ENCODE measurements around the gene TMEM171. TPM values are rescaled to one million over a fixed set of nuclear protein-coding genes. Genes with fewer than 3 reads are reported as not detected.

TMEM171 gene
- total and polyA plus RNA-seq, 2 experiments from 2014 or later = 1.3 to 2.0 TPM

DNA sequence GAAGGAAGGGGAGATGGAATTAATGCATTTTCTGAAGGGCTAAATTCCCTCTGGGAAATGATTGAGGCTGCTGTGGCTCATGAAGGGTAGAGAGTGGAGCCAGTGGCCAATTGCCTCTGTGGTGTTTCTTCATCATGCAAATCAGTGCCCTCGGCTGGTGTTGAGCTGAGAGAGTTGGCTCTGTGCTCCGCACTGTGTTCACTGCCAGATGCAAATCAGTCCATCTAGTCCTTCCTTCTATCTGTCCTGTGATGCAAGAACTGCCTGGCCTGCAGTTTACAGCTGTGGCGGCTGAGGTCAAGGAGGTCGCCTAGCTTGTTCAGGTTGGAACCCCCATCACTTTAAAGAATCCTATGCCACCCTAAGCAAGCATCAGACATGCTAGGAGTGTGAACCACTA is 6.0 kb downstream of the TMEM171 start:
- WGBS (ENCODE audit: low lambda C conversion rate, missing lambda C conversion rate) = 75% methylated on average over 4 of the region's 4 CpGs
- Histone ChIP-seq H3K4me1 (ENCODE audit: insufficient read depth) (no peaks in the 10 kb centered on the region), H3K27me3 (peaks cover 20% of the 10 kb centered on the region), H3K4me2 (no peak overlapping the region), H3K9me3 (ENCODE audit: low read depth) (no peaks in the 10 kb centered on the region), H3K4me3 (no peak overlapping the region), H3K27ac (no peak overlapping the region), H4K20me1 (ENCODE audit: insufficient read depth, poor library complexity, severe bottlenecking) (no peaks in the 10 kb centered on the region), H3K36me3 (replicated peaks; ENCODE audit: insufficient read depth, low read depth) (no peaks in the 10 kb centered on the region), H2AFZ (no peak overlapping the region), H3K9me2 (replicated peaks; ENCODE audit: insufficient read depth) (no peaks in the 10 kb centered on the region), H3K79me2 (no peaks in the 10 kb centered on the region)
- DNase-seq (ENCODE audit: low spot score) = no peak
- TF ChIP-seq EZH2phosphoT487 (IDR thresholded peaks at IDR 0.05; ENCODE audit: low read depth, severe bottlenecking, unreplicated experiment) = no peak
- no peak for TF ChIP-seq EZH2 (IDR thresholded peaks at IDR 0.05; ENCODE audit: borderline replicate concordance)
- TF ChIP-seq, protein P1, sequence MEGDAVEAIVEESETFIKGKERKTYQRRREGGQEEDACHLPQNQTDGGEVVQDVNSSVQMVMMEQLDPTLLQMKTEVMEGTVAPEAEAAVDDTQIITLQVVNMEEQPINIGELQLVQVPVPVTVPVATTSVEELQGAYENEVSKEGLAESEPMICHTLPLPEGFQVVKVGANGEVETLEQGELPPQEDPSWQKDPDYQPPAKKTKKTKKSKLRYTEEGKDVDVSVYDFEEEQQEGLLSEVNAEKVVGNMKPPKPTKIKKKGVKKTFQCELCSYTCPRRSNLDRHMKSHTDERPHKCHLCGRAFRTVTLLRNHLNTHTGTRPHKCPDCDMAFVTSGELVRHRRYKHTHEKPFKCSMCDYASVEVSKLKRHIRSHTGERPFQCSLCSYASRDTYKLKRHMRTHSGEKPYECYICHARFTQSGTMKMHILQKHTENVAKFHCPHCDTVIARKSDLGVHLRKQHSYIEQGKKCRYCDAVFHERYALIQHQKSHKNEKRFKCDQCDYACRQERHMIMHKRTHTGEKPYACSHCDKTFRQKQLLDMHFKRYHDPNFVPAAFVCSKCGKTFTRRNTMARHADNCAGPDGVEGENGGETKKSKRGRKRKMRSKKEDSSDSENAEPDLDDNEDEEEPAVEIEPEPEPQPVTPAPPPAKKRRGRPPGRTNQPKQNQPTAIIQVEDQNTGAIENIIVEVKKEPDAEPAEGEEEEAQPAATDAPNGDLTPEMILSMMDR (IDR thresholded peaks at IDR 0.05; ENCODE audit: poor library complexity) = no peak

DNA sequence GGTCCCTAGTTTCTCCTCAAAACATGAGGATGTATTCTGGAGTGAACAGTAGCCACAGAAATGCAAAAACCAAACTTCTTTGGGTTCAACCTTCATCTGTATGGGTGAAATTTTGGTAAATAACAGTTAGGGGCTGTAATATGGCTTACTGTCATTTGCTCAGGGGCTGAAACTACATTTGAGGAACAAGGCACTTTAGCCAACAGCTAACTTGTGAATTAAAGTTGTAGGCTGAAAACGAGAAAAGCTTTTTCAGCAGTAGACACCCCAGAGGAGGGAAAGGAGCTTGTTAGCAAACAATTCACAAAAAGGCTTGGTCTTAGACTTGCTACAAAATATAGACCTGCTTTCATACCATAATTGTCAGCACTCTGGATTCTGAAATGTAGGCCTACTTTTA is 6.6 kb downstream of the TMEM171 start:
- Histone ChIP-seq H3K4me2 (no peak overlapping the region), H3K9me2 (replicated peaks; ENCODE audit: insufficient read depth) (no peaks in the 10 kb centered on the region), H3K9me3 (ENCODE audit: low read depth) (no peaks in the 10 kb centered on the region), H3K4me3 (no peak overlapping the region), H4K20me1 (ENCODE audit: insufficient read depth, poor library complexity, severe bottlenecking) (no peaks in the 10 kb centered on the region), H3K36me3 (replicated peaks; ENCODE audit: insufficient read depth, low read depth) (no peaks in the 10 kb centered on the region), H2AFZ (no peak overlapping the region), H3K4me1 (ENCODE audit: insufficient read depth) (no peaks in the 10 kb centered on the region), H3K27me3 (peaks cover 14% of the 10 kb centered on the region), H3K27ac (no peak overlapping the region), H3K79me2 (no peaks in the 10 kb centered on the region)
- no peak for DNase-seq (ENCODE audit: low spot score)
- WGBS (ENCODE audit: low lambda C conversion rate, missing lambda C conversion rate) = 86% methylated on average over 1 of the region's 1 CpG
- TF ChIP-seq EZH2phosphoT487 (IDR thresholded peaks at IDR 0.05; ENCODE audit: low read depth, severe bottlenecking, unreplicated experiment) = no peak
- TF ChIP-seq, protein P1 (IDR thresholded peaks at IDR 0.05; ENCODE audit: poor library complexity) = no peak
- TF ChIP-seq EZH2 (IDR thresholded peaks at IDR 0.05; ENCODE audit: borderline replicate concordance) = no peak

DNA sequence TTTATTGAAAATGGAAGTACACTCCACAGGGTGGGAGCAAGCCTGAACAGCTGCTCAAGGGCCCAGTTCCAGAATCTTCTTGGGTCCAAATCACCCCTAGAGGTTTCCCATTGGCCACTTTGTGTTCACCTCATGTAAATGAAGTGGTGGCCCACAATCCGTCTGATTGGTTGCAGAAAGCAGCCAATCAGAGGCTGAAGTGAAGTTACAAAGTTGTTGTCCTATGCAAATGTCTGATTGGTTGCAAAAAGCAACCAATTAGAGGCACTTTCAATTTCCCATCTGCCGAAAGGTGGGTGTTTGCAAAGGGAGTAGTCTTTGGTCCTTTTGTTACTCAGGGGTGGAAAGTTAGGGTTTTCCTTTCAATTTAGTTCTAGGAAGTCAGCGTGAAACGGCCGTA is 8.8 kb downstream of the TMEM171 start:
- Histone ChIP-seq H3K79me2 (no peaks in the 10 kb centered on the region), H3K4me1 (ENCODE audit: insufficient read depth) (no peaks in the 10 kb centered on the region), H3K4me2 (no peak overlapping the region), H3K4me3 (no peak overlapping the region), H3K36me3 (replicated peaks; ENCODE audit: insufficient read depth, low read depth) (no peaks in the 10 kb centered on the region), H3K27ac (no peak overlapping the region), H3K9me3 (ENCODE audit: low read depth) (no peaks in the 10 kb centered on the region), H3K27me3 (peaks cover 6% of the 10 kb centered on the region), H3K9me2 (replicated peaks; ENCODE audit: insufficient read depth) (no peaks in the 10 kb centered on the region), H2AFZ (no peak overlapping the region), H4K20me1 (ENCODE audit: insufficient read depth, poor library complexity, severe bottlenecking) (no peaks in the 10 kb centered on the region)
- TF ChIP-seq, protein P1 (IDR thresholded peaks at IDR 0.05; ENCODE audit: poor library complexity) = no peak
- TF ChIP-seq EZH2 (IDR thresholded peaks at IDR 0.05; ENCODE audit: borderline replicate concordance) = no peak
- no peak for TF ChIP-seq EZH2phosphoT487 (IDR thresholded peaks at IDR 0.05; ENCODE audit: low read depth, severe bottlenecking, unreplicated experiment)
- 96% methylated on average over 5 of the region's 5 CpGs for WGBS (ENCODE audit: low lambda C conversion rate, missing lambda C conversion rate)
- DNase-seq (ENCODE audit: low spot score) = no peak

DNA sequence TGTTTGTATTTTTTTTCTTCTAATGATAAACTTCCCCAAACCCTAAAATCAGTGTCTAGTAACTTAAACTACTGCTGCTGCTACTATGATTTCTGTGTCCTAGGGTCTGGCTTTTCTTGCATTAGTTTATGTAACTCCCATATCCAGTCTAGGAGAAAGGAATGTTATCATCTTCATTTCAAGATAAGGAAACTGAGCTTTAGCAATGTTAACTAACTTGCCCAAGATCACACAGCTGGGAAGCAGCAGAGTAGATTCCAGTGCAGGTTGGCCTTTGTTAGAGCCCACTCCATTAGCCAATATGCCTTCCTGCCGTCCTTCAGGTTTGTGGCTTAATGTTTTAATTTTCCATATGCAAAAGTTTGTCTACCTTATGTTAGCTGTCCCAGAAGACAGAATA is 10.4 kb downstream of the TMEM171 start:
- WGBS (ENCODE audit: low lambda C conversion rate, missing lambda C conversion rate) = 57% methylated on average over 1 of the region's 1 CpG
- no peaks in the 10 kb centered on the region for H3K9me2 ChIP-seq (replicated peaks; ENCODE audit: insufficient read depth)
- no peaks in the 10 kb centered on the region for H3K9me3 ChIP-seq (ENCODE audit: low read depth)
- no peak overlapping the region for H3K27ac ChIP-seq
- no peaks in the 10 kb centered on the region for H4K20me1 ChIP-seq (ENCODE audit: insufficient read depth, poor library complexity, severe bottlenecking)
- TF ChIP-seq EZH2 (IDR thresholded peaks at IDR 0.05; ENCODE audit: borderline replicate concordance) (no peak), EZH2phosphoT487 (IDR thresholded peaks at IDR 0.05; ENCODE audit: low read depth, severe bottlenecking, unreplicated experiment) (no peak)
- TF ChIP-seq, protein P1 (IDR thresholded peaks at IDR 0.05; ENCODE audit: poor library complexity) = no peak
- H2AFZ ChIP-seq = no peak overlapping the region
- H3K4me1 ChIP-seq (ENCODE audit: insufficient read depth) = no peaks in the 10 kb centered on the region
- no peaks in the 10 kb centered on the region for H3K36me3 ChIP-seq (replicated peaks; ENCODE audit: insufficient read depth, low read depth)
- no peaks in the 10 kb centered on the region for H3K79me2 ChIP-seq
- no peak overlapping the region for H3K4me3 ChIP-seq
- H3K4me2 ChIP-seq = no peak overlapping the region
- no peaks in the 10 kb centered on the region for H3K27me3 ChIP-seq
- no peak for DNase-seq (ENCODE audit: low spot score)

Measured in hepatocyte (in vitro differentiated cells).